Hematopoietic multipotent progenitor cell treated with erythropoietin and hydrocortisone succinate and interleukin-3 and kit ligand, for 15 days (in vitro differentiated cells): ENCODE data around the gene ZKSCAN7.
"Not testable (repeated sequence)": the region's sequence is repeated elsewhere in the genome, so short reads cannot be mapped to it uniquely, and the experiment has no call there.

Experiments used
- DNase-seq: peaks from one replicate; pipeline ENCODE4 v3.0.0-alpha.2; 2015; ENCODE audit warnings: low spot score

ZKSCAN7 gene

DNA sequence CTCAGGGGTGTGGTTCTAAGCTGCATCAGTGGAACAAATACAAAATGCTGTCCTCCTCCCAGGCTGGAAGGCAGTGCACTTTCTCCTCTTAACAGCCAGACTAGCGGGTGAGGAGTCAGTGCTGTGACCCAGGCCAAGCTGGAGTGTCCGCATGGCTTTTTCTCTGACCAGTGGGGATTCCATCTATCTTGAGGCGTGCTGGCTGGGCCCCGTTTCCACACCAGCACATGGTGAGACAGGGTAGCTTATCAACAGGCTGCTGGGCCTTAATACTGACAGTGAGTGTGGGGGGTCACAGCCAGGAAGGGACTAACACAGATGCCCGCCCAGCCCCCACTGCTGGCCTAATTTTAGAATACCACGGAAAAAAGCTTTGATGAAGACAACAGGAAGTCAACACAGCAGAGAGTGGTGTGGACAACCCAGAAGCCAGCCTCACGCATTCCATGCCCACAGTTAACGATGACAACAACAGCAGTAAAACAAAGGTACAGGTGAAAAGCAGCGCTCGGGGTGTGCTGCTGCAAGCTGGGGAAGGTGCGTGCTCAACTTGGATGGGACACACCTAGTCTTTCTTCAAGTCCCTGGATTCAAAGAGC, 22.5 kb downstream of the ZKSCAN7 start:
- DNase-seq: not testable (repeated sequence)

DNA sequence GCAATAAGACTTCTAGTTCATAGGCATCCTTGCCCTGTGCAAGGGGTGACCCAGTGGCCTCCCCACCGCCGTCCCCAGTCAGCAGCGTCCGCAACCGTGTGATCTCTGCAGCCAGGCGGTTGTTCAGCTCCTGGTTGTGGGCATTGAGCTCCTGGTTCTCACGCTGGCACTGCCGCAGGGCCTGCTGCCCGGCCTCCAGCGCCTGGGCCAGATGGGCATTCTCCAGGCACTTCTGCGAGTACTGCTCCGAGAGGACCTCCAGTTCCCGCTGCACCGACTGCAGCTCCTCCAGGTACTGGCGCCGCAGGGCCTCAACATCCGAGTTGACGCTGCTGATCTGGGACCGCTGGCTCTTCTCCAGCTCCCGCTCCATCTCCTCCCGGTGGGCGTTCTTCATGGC, 23.3 kb downstream of the ZKSCAN7 start:
- not testable (repeated sequence) for DNase-seq

DNA sequence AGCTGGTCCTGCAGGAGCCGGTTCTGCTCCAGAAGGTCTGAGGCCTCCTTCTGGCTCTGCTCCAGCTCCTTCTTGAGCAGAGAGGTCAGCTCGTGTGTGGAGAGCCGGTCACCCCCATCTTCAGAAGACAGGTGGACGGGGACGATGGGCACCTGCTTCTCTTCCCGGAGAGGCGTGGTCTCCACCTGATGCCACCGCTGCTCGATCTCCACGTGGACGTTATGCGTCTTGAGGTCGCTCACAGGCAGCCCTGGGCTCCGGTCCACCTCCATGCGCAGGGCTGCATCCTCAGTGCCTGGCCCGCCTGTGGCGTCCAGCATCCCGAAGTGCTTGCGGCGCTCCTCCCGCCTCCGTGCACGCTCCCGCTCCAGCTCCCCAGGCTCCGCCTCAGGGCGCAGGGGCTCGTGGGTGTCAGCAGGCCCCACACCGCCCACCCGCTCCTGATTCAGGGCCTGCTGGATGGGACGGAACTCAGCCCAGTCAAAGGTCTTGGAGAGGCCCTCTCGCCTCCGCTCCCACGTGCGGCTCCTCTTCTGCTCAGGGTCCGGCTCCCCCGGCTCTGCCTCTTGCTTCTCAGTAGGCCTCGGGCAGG, 24.0 kb downstream of the ZKSCAN7 start:
- not testable (repeated sequence) for DNase-seq

DNA sequence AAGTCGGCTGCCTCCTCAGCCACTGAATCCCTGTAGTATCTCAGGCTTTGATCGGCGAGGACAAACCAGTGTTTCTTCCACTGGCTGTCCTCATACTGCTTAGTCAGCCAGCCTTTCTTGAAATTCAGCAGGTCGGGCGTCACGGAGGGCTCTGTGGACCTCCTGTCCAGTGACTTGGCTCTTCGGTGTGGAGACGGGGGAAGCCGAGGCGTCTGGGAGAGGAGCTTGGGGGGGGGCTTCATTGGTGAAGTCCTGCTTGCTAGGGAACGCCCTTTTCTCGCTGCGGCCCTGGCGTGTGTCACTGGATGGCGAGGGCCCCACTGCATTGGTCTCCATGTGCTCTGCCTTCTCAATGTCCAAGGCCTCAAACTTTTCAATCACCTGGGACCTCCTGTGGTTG, 24.8 kb downstream of the ZKSCAN7 start:
- DNase-seq: not testable (repeated sequence)

DNA sequence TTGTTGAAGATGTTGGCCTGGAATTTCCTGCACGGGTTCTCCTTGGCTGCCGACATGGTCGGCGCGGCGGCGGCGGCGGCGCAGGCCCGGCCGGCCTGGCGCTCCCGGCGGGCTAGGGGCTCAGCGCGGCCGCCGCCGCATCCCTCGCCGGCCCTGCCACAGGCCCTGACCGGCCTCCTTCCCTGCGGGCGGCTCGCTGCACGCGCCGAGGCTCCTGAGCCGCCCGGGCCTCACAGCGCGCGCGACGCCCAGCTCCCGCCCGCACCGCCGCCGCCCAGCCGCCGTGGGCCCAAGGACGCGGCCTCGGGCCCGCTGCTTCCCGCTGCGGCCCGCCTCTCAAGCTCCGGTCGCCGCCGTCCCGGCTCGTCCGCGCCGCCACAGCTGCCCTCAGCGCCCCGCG, 26.0 kb downstream of the ZKSCAN7 start:
- DNase-seq: not testable (repeated sequence)

DNA sequence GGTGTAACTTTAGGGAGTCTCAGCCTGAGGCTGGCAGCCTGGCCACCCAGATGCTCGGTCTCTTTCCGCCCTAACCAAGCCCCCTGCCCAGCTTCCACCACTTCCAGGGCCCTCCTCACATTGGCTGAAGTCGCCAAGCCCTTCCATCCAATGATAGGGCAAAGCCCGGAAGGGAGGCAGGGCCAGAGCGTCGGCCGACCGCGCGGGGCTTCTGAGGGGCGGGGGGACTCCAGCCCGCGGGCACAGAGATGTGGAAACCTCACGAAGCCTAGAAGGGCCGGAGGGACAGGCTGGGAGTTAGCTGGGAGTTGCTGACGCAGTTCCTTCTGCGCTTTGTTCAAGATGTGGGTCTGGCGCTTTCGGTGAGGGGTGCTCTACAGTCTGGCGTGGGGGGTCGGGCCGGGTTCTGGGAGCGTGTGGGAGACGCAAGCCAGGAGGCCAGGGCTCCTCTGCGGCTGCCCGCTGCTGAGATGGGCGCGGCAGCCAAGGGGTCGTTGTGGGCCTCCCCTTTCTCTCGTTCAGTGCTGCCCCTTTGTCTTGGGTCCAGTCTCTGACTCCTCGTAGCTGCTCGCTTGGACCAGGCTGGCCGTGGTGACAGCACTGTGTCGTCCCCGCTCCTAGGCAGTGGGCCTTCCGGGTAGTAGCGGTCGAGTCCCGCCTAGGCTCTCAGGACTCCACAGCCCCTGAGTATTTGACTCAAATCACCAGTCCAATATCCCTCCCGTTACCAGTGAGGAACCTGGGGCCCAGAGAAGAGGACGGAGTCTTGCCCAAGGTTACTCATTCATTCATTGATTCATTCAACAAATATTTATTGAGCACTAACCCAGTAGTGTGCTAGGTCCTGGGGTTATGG, 29.9 kb downstream of the ZKSCAN7 start, which contains the start of gene ZNF660:
Gene ZNF660 (plus strand): TSS at position 319 of the 856 bp plus-strand sequence. CDS start 9,230 bp downstream, outside the sequence.
- no peak for DNase-seq

DNA sequence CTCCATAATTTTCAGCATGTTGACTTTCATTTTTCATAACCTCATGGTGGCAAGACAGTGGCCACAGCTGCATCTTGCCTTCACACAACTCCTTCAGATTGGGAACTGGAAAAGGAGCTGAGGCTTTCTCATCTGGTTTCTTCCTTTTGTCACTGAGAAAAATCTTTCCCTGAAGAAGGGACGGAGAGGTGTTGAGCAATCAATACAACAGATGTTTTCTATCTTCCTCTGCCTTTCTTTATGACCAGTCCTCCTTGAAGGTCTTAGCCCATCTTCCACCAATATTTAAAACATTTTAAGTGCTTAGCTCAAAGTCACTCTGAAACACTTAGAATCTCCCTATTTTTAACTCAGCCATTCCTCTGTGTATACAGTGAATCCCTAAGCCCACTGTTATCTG, 41.6 kb downstream of the ZKSCAN7 start:
- no peak for DNase-seq

DNA sequence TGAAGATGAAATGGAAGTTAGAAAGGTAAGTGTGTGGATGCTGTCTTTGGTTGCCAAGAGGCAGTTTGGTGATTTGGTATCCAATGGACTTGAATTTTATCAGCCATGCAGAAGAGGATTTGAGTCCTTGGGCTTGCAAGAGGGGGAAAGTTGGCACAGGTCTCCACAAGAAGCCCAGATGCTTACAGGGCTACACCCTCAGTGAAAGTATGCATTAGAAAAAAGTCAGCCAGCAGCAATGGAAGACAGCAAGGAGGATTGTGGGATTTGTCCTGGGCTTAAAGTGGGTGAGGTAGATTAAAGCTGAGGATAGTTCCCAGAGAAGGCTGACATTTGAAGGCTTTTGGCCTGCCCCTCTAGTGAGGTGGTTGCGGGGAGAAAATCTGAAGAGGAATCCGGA, 46.8 kb downstream of the ZKSCAN7 start:
- no peak for DNase-seq

DNA sequence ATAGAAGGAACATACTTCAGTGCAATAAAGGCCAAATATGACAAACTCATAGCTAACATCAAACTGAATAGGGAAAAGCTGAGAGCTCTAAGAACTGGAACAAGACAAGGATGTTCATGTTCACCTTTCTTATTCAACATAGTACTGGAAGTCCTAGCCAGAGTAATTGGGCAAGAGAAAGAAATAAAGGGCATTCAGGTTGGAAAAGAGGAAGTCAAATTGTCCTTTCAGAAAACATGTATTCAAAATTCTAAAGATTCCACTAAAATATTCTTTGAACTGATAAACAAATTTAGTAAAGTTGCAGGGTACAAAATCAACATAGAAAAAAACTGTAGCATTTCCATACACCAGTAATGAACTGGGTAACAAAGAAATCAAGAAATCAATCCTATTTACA, 57.7 kb downstream of the ZKSCAN7 start:
- DNase-seq: no peak
